ENCODE results near the gene NKTR. TPM values are rescaled to one million over a fixed set of nuclear protein-coding genes. Genes with fewer than 3 reads are reported as not detected.

NKTR gene
- total RNA-seq, 1 experiment from 2014 or later, result 39.0 TPM

DNA sequence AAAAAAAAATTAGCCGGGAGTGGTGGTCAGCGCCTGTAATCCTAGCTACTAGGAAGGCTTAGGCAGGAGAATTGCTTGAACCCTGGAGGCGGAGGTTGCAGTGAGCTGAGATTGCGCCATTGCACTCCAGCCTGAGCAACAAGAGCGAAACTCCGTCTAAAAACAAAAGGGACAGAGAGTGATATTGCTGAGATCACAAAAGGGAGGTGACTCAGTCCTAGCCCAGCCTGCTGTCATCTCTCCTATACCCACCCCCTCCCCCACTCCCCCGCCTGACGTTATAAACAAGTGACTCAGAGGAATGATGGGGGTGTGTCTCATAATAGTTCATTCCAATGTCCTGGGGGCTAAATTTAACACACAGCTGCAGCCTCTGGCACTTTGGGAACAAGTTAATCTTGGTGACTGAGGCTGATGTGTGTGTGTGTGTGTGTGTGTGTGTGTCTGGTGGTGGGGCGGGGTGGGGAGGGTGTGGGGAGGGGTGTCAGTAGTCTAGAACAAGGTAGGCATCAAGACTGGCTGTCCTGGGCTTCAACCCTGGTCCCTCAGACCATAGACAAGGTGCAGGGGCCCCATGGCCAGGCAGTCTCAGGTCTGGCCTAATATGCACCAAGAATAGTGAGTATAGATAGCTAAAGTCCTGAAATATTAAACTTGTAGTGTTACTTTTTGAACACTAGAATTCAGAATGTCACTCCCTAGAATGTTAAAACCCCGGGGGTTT is 83.6 kb downstream of the NKTR start:
- in situ Hi-C loops (cut with HindIII; ENCODE audit: low pct_unique_long_range_greater_than_20kb, low sequenced_read_pairs), result no loop called here
- peak; percentile 63; the same call in 1 of the 2 replicates for ATAC-seq
- Histone ChIP-seq H3K27ac (ENCODE audit: low read length) (no peak overlapping the region), H3K4me3 (ENCODE audit: low read depth in 2 of 2, low read length in 2 of 2) (no peak overlapping the region), H3K27me3 (ENCODE audit: control insufficient read depth, insufficient read depth, low read length) (no peaks in the 10 kb centered on the region), H3K9me3 (ENCODE audit: control insufficient read depth, insufficient read depth, low read depth, low read length) (no peaks in the 10 kb centered on the region), H3K4me1 (ENCODE audit: control insufficient read depth, insufficient read depth, low read length) (no peaks in the 10 kb centered on the region), H3K36me3 (ENCODE audit: control insufficient read depth, insufficient read depth, low read length) (no peaks in the 10 kb centered on the region)
- intact Hi-C loops (cut with micrococcal nuclease; ENCODE audit: unreplicated experiment), result no loop called here
- DNase-seq (ENCODE audit: low read depth, low spot score), result peak; percentile 36
- ChIA-PET CTCF (no interaction called here), POLR2A (no interaction called here)
- BruUV-seq (replicated peaks), result no TSS peak
- TF ChIP-seq TCF7L2 (IDR thresholded peaks at IDR 0.05; ENCODE audit: low read depth, low read length), result no peak
- no peak for TF ChIP-seq CTCF (IDR thresholded peaks at IDR 0.05)
- TF ChIP-seq SIN3A (IDR thresholded peaks at IDR 0.05; ENCODE audit: borderline replicate concordance, insufficient read depth, low read depth, low read length), result no peak

- Histone ChIP-seq H3K4me3 (ENCODE audit: low read depth in 2 of 2, low read length in 2 of 2) (no peak overlapping the region), H3K9me3 (ENCODE audit: control insufficient read depth, insufficient read depth, low read depth, low read length) (no peaks in the 10 kb centered on the region), H3K27ac (ENCODE audit: low read length) (no peak overlapping the region), H3K36me3 (ENCODE audit: control insufficient read depth, insufficient read depth, low read length) (no peaks in the 10 kb centered on the region), H3K4me1 (ENCODE audit: control insufficient read depth, insufficient read depth, low read length) (no peaks in the 10 kb centered on the region), H3K27me3 (ENCODE audit: control insufficient read depth, insufficient read depth, low read length) (no peaks in the 10 kb centered on the region)
- ATAC-seq, result no peak
- in situ Hi-C loops (cut with HindIII; ENCODE audit: low pct_unique_long_range_greater_than_20kb, low sequenced_read_pairs), result no loop called here
- DNase-seq (ENCODE audit: low read depth, low spot score), result no peak
- CTCF ChIA-PET, result no interaction called here
- TF ChIP-seq POLR2AphosphoS5 (IDR thresholded peaks at IDR 0.05; ENCODE audit: low read depth, low read length) (no peak), CTCF (IDR thresholded peaks at IDR 0.05) (no peak), SIN3A (IDR thresholded peaks at IDR 0.05; ENCODE audit: borderline replicate concordance, insufficient read depth, low read depth, low read length) (no peak), TCF7L2 (IDR thresholded peaks at IDR 0.05; ENCODE audit: low read depth, low read length) (no peak)
- TF ChIP-seq, protein P1, sequence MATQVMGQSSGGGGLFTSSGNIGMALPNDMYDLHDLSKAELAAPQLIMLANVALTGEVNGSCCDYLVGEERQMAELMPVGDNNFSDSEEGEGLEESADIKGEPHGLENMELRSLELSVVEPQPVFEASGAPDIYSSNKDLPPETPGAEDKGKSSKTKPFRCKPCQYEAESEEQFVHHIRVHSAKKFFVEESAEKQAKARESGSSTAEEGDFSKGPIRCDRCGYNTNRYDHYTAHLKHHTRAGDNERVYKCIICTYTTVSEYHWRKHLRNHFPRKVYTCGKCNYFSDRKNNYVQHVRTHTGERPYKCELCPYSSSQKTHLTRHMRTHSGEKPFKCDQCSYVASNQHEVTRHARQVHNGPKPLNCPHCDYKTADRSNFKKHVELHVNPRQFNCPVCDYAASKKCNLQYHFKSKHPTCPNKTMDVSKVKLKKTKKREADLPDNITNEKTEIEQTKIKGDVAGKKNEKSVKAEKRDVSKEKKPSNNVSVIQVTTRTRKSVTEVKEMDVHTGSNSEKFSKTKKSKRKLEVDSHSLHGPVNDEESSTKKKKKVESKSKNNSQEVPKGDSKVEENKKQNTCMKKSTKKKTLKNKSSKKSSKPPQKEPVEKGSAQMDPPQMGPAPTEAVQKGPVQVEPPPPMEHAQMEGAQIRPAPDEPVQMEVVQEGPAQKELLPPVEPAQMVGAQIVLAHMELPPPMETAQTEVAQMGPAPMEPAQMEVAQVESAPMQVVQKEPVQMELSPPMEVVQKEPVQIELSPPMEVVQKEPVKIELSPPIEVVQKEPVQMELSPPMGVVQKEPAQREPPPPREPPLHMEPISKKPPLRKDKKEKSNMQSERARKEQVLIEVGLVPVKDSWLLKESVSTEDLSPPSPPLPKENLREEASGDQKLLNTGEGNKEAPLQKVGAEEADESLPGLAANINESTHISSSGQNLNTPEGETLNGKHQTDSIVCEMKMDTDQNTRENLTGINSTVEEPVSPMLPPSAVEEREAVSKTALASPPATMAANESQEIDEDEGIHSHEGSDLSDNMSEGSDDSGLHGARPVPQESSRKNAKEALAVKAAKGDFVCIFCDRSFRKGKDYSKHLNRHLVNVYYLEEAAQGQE (IDR thresholded peaks at IDR 0.05; ENCODE audit: insufficient read depth in 1 of 2, low read depth in 2 of 2, low read length in 1 of 2), result no peak
- intact Hi-C loops (cut with micrococcal nuclease; ENCODE audit: unreplicated experiment), result no loop called here
- BruUV-seq (replicated peaks), result no TSS peak
- POLR2A ChIA-PET, result no interaction called here
These were observed 84.3 kb downstream of the NKTR start for GRCh38 chr3:42684632-42685362.

Measured in Panc1 (cell line).